GM12872 (cell line): ENCODE measurements around the gene ZNF487.

ENCODE experiments used
- TF ChIP-seq, protein P1 (sequence below): IDR thresholded peaks from 3 replicates; pipeline ENCODE4 v1.5.1; 2011; ENCODE audit warnings: low read depth, mild to moderate bottlenecking, low read length, moderate library complexity; ENCODE audit not compliant: insufficient read depth

Gene ZNF487

DNA sequence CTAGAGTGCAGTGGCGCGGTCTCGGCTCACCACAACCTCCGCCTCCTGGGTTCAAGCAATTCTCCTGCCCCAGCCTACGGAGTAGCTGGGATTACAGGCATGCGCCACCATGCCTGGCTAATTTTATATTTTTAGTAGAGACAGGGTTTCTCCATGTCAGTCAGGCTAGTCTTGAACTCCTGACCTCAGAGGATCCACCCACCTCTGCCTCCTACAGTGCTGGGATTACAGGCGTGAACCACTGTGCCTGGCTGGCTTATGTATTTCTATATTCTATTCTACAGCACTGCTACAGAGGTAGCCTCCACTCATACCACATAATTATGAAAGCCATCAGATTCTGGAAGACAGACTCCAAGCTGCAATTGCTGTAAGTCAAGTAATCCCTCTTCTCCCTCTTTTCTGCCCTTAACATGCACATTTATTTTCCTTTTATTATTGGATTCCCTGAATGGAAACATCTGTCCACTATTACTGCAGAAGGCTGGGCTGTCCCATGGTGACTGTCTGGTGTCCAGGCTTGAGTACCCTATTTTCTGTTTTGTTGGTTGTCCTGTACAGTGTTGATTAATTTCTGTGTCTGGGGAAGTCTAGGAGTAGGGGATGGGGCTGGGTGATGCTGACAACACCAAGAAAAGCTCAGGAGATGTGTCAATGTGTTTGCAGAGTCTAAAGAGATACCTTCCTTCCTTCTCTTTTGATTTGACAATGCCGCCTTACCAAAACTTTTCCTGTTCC is 5.8 kb upstream of the ZNF487 start:
- TF ChIP-seq, protein P1, sequence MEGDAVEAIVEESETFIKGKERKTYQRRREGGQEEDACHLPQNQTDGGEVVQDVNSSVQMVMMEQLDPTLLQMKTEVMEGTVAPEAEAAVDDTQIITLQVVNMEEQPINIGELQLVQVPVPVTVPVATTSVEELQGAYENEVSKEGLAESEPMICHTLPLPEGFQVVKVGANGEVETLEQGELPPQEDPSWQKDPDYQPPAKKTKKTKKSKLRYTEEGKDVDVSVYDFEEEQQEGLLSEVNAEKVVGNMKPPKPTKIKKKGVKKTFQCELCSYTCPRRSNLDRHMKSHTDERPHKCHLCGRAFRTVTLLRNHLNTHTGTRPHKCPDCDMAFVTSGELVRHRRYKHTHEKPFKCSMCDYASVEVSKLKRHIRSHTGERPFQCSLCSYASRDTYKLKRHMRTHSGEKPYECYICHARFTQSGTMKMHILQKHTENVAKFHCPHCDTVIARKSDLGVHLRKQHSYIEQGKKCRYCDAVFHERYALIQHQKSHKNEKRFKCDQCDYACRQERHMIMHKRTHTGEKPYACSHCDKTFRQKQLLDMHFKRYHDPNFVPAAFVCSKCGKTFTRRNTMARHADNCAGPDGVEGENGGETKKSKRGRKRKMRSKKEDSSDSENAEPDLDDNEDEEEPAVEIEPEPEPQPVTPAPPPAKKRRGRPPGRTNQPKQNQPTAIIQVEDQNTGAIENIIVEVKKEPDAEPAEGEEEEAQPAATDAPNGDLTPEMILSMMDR = no peak

DNA sequence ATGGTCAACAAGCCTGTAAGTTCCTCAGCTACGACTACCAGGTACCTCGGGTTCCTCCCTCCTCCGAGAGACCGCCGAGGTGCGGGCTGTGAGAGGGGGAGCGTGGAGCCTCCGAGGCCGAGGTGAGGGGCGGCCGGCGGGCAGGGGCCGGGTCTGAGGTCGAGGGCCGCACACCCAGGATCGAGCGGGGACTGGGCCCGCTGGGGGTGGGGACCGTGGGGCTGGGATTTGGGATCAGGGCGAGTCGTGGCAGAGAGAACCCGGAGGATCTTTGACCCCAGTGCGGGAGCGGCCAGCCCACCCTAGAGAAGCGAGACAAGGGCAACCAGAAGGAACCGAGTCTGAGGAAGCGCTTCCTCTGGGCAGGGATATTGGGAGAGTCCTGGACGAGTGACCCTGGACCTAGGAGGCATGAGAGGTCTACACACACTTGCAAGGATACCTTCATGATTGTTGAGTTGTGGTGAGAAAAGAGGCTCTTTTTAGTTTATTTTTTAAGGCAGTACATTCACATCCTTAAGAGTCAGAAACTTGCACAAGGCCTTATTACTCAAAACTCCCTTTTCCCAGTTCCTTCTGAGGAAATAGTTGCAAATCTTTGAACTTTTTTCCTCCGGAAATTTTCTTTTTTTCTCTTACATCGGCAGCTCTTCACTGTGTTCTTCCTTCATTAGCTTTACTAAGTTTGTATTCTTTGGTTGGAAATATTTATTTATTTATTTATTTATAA is 395 bp downstream of the ZNF487 start:
- TF ChIP-seq, protein P1 = no peak

- TF ChIP-seq, protein P1 = no peak
Measured at GRCh38 chr10:43440463-43441134, 3.7 kb downstream of the ZNF487 start.

GRCh38 chr10:43444323-43444722 is 7.4 kb downstream of the ZNF487 start:
- TF ChIP-seq, protein P1 = no peak

- TF ChIP-seq, protein P1 = no peak
Measured at GRCh38 chr10:43444897-43445466, 8.1 kb downstream of the ZNF487 start.

- TF ChIP-seq, protein P1 = no peak
Measured at GRCh38 chr10:43448742-43449141, 11.8 kb downstream of the ZNF487 start.

- TF ChIP-seq, protein P1 = no peak
Measured at GRCh38 chr10:43452356-43452914, 15.5 kb downstream of the ZNF487 start.
